SU-DHL-6 (cell line): ENCODE data around the gene PRR14L.

Source experiments
- CTCF ChIP-seq: fragments of 200-600 bp; sonication (generic); IDR thresholded peaks from one replicate; pipeline ENCODE4 v1.5.1; 2017; ENCODE audit warnings: antibody characterized with exemption, mild to moderate bottlenecking, low read length, moderate library complexity; ENCODE audit not compliant: insufficient read depth, poor library complexity, severe bottlenecking
- EZH2phosphoT487 ChIP-seq: fragments of 200-600 bp; sonication (generic), shearing (Covaris generic); conservative IDR thresholded peaks from 2 replicates; pipeline ENCODE4 v1.6.1; 2018; ENCODE audit warnings: mild to moderate bottlenecking, antibody characterized with exemption, low read length, moderate library complexity, mixed read lengths

- TF ChIP-seq CTCF: no peak
- no peak for TF ChIP-seq EZH2phosphoT487
Observed at GRCh38 chr22:31654408-31654807, 95.5 kb downstream of the PRR14L start.
